Skin of body (tissue), 2 donors: Measurements from ENCODE around the gene ARHGAP25. TPM values are rescaled to one million over a fixed set of nuclear protein-coding genes. Genes with fewer than 3 reads are reported as not detected.
A peak's percentile ranks its signal among the peaks of the same experiment; 100 is the strongest.

Experiments used
- DNase-seq: peaks from one replicate; lab custom pipeline; 2025; lab: John Stamatoyannopoulos, UW
- total RNA-seq: library from RNA; depleted of rRNA; stranded (reverse); fragments of >200 nt; gene quantifications from one replicate; pipeline ENCODE4 v1.2.3, GENCODE V29; 2014

ARHGAP25 gene
- total RNA-seq, 1 donor from 2014 or later: 5.8 TPM

DNA sequence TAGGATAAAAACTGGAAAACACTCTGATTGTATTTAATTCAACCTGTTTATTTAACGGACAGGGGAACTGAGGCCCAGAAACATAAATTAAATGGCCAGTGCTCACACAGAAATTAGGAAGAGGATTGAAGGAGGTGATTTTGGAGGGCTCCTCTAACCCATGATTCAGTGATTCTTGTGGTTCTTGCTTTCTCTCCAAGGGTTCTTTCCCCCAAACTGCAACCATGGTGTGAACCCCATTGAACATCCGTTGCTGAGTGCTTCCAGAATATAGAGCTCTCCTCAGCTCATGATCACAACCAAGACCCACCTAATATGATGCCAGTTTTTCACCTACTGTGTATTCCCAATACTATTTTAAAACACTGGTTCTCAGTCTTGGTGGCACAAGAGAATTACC, 95.1 kb downstream of the ARHGAP25 start:
- DNase-seq: no peak

DNA sequence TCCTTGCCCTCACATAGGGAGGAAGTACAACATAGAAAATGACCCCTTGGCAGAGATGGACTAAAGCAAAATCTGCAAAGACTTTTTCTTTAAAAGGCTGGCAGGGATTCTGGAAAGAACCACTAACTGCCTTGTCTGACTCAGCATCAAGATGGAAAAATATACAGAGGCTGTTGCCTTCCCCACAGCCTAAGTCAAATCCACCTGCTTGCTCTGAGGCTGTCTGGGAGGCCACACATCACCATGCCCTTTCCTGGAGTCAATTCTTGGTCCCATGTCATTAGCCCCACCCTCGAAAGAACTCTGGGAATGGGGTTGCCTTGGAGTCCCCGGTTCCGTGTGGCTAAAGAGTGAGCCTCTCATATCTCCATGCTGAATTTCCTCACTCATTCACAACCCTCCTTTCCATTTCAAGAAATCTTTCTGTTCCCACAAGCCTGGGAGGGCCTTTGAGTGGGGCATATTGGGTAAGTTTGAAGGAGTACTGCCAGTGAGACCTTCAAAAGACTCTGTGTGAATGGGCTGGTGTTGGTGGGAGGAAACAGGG, 97.1 kb downstream of the ARHGAP25 start:
- no peak for DNase-seq

DNA sequence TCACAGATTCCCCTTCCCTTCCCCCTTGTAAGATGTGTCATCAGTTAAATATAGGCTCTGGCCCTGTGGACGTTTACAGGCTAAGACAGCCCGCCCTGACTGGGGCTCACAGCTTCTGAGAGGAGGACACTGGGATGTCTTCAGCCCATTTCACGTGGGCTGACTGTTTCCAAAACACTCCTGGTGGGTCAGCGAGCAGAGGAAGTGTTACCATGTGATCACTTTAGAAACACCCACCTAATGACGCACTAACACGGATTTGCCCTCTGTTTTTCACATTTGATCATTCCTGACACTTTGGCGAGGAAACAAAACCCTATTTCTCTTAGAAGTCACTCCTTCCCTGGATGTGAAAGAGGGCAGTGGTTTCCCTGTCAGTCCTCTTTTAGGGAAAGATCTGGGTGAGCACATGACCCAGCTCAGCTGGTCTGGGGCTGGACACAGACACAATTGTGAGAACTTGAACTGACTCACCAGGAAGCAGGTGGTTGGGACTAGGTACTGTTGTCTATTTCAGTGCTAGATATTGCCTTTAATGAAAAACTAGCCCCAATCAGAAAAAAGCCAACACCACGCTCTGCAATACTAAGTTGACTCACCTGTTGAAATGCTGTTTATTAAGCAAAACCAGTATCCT, 97.7 kb downstream of the ARHGAP25 start:
- DNase-seq: peak; percentile 39

DNA sequence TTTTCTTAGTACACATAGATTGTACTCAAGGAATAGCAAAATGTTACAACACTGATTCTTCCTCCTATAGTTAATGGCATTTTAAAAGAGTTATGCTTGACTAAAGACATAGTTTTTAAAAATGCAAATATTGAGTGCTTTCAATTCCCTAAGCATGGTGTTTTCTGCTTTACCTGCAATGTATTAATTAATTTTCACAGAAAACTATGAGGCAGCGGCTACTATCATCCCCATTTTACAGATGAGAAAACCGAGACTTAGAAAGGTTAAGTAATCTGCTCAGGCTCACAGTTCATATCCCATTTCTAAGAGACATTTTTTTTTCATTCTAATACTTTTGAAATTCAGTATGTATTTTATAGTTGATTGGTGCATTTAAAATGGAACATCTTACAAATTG, 98.6 kb downstream of the ARHGAP25 start:
- no peak for DNase-seq

DNA sequence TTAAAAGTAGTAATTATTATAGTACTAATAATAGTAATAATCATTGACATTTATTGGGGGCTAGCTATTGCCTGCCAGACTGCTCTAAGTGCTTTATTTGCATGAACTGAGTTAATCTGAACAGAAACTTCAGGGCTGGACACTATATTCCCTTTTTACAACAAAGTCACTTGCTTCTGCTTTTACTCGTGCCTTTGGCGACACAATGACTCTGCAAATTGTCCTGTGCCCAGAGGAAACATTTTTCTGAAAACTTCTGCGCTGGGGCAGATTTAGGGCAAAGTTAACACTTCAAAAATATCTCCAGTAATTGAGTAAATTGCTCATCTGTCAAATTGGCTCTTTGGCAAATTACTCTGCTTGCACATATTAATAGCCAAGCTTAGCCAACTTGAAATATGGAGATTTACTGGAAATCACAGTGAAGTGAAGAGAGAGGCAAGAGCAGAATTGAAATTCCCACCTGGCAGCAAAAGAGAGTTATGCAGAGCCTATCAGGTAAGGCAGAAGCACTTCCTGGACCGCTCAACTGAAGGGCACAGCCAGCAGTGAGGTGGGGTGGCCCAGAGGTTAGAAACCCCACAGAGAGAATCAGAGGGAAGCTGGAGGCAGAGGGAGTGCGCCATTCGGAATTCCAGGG, 100.2 kb downstream of the ARHGAP25 start:
- DNase-seq: no peak

DNA sequence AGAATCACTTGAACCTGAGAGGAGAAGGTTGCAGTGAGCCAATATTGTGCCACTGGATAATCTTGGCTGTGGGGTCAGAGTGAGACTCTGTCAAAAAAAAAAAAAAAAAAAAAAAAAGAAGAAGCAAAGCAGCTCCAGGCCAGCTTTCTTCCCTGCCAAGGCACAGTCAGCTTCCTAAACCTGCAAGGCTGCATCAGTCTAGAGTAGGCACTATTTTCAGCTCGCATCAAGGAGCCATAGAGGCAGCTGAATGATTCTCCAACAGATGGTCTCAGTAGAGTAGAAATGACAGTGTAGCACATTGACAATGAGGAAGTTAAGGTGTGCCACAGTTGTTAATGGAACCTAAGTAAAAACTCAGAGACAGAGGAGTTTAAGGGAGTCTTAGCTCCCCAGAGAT, 101.0 kb downstream of the ARHGAP25 start:
- DNase-seq: no peak

DNA sequence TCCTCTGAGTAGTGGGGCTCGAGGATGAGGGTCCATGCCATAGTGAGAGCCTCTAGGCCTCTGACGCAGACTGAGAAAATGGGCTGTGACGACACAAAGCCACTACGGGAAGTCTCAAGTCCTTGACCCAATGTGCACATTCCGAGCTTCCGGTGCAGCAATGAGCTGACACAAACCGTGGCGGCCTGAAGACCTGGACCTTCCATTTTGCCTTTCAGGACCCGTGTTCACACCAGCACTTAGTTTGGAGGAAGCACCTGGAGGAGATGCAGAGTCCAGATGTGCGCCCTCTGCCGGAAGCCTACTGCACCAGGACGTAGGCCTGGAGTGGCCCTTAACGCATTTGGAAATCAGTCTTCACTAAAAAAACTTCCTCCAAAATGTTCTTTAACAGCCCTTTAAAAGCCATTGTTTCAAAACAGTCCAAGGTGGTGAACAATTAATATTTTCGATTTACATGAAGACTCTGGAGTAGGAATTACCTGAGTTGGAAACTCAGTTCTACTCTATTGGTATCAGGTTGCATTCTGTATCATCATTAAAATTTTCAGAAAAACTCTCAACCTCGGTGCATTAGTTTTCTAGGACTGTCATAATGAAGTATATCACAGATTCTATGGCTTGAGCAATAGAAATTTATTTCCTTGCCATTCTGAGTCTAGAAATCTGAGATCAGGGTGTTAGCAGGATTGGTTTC, 102.7 kb downstream of the ARHGAP25 start:
- no peak for DNase-seq

DNA sequence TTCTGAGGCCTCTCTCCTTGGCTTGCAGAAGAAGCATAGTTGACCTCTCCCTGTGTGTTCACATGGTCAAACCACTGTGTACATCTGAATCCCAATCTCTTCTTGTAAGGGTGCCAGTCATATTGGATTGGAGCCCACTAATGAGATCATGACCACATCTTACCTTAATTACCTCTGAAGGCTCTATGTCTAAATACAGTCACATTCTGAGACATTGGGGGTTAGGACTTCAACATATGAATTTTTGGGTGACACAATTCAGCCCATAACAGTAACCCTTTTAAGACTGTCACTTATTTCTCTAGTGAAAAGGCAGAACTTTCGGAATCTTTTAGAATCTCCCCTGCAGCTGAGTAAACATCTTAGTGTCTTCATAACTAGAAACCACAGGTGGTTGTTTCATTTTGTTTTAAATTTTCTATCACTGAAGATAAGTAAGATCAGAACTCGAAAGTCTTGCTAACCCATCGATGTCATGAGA, 103.3 kb downstream of the ARHGAP25 start:
- no peak for DNase-seq

DNA sequence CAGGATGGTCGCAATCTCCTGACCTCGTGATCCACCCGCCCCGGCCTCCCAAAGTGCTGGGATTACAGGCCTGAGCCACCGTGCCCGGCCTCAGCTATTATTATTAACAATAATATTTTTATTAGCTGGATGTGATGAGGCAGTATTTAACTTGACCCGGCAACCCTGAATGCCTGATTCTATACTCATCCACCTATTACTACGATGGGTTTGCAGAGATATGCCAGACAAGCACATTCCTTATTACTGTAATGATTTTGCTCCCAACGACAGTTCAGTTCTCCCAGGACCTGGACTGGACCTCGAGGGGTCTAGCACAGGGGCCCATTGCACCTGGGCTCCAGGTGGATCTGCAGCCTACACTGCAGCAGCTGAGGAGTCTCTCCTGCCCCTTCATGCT, 104.0 kb downstream of the ARHGAP25 start:
- DNase-seq: no peak

DNA sequence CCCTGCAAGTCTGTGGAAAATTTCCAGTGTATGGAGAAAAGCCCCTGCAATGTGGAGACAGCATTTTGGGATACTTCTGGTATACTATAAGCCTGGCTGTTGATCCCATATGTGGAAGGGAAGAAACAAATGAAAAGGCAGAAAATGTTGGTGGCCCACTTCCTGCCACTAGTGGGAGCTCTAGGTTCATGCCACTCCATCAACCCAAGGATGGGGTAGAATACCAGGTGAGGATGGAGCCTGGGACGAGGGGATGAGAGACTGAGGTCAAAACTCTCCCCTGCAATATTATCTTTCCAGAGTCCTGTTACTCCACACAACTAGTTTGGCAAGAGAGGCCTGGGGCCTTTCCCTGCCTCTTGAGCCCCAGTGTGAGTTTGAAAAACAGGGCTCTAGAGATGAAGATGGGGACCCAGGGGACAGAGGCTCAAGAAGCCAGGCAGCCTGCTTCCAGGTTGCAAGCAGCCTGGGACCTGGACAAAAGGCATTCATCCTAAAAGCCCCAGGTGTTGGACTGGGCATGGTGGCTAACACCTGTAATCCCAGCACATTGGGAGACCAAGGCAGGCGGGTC, 104.7 kb downstream of the ARHGAP25 start:
- no peak for DNase-seq

DNA sequence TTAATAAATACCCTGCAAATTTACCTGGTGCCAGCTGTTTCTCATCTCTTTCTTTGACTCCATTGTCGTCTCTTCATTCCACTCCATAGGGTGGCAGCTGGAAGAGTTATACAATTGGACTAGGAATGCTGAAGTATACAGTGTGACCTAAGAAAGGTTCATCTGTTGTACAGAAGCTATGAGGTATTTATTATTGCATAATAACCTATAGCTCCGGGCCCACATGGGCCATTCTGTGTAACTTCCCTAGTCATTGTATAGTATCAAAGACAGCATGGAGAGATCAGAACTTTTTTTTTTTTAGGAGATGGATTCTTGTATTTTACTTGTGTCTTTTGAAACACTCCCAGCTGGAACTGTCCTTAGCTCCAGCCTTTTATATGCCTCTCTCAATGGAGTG, 110.4 kb downstream of the ARHGAP25 start:
- DNase-seq: no peak

DNA sequence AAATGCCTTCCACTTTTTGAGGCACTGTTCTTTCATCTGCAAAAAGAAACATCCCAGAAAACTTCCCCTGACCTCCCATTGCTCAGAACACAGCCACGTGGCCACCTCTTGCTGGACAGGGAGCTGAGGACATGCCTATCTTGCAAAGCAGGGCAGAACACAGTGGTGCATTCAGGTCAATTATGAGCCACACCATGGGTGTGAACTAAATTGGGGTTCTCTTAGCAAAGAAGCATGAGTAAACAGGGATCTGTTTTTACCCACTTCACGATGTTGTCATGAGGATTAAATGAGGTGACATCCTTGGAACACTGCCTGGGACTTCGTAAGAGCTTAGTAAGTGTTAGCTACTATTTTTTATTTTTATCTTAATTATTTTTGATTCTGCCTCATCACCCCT, 111.5 kb downstream of the ARHGAP25 start:
- no peak for DNase-seq

DNA sequence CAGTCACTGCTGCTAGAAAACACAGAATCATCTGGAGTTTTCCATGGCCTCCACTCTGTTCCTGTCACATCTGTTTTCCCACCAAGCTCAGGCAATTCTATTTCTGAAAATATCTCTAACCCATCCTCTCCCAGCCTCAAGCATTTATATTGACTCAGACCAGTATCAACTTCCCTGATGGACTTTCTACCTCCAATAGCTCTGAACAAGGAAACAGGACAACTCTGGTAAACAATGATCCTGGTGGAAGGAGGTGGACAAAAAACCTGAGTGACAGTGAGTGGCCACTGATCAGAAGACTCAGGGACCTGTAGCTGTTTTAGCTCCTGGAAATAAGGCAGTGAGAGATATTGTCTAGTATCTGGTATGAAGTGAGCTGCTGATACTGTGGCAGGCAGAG, 113.1 kb downstream of the ARHGAP25 start:
- no peak for DNase-seq

DNA sequence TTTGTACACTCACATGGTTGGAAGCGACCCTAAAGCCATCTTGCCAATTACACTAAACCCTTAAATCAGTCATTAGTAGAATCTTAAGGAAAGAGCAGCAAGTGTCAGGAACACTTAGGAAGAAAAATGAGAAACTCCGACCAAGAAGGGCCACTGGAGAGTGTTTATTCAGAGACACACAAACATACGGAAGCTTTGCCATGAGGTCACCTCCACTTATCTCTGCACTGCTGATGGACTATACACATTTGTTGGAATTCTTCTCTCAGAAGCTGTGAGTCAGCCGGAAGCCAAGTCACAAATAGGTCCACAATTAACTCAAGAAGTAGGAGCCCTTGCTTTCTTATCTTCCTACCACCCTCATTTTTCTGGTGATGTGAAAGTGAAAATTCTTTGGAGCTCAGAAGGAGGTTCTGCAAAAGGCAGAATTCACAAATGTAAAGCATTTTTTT, 115.0 kb downstream of the ARHGAP25 start:
- DNase-seq: no peak

DNA sequence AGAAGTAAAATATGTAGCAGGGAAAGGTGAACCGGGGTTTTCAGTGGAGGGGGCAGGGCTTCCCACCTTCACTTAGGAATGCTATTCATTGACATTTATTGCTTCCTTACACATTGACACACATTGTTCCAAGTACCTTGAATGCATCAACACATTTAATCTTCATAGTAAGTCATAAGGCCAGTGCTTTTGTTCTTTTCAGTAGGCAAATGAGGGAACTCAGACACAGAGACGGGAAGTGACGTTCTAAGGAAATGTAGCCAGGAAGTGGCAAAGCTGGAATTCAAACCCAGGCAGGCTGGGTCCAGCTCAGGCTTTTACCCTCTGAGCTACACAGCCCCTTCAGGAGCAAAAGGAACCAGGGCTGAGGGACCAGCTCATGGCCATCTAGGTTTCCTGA, 115.9 kb downstream of the ARHGAP25 start:
- no peak for DNase-seq

DNA sequence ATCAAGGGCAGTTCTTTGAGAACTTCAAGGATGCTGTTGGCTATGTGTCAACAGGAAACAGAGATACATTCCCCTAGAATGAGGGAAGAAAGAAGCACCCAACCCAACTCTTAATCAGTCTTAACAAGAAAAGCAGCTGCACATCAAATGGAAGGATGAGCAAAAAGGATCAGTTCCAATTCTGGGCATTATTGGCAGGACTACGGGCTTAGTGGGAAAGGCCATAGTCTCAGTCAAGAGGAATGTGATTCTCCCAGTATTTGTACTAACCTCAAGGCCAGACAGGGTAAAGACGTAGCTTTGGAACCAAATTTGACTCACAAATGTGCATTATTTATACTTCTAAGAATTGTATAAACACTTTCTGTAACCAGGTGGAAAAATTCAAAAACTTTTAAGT, 118.4 kb downstream of the ARHGAP25 start:
- DNase-seq: no peak

DNA sequence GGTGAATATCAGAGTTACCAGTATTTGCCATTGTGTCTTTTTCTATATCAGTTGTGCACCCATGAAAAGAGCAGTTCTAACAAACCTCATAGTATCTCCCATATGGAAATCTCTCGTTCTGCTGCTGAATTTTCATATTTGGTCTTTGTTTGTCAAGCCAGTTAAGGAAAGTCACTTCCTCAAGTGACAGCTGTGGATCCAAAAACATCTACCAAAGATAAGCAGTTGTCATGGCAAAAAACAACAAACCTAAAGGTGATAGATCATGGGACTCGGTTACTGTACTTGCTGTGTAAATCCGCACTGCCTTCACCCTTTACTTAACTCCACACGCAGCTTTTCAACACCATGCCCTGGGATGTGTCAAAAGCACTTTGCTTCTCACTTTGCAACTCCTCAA, 119.3 kb downstream of the ARHGAP25 start:
- no peak for DNase-seq

DNA sequence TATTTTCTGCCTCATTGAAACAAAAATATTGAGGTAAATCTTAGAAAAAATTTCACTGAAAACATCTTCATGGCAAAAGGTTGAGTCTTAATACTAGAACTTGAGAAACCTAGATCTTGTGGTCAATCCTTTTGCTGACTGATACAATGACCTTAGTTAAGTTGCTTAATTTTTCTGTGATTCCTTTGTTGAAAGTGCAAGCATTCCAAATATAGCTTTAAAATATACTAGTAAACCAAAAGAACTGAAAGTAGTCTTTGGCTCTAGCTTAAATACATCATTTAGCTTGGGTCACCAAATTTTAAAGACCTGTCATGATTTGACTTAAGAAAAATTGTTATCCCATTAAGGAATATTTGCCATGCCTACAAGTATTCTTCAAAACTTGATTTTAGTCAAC, 119.9 kb downstream of the ARHGAP25 start:
- DNase-seq: no peak

DNA sequence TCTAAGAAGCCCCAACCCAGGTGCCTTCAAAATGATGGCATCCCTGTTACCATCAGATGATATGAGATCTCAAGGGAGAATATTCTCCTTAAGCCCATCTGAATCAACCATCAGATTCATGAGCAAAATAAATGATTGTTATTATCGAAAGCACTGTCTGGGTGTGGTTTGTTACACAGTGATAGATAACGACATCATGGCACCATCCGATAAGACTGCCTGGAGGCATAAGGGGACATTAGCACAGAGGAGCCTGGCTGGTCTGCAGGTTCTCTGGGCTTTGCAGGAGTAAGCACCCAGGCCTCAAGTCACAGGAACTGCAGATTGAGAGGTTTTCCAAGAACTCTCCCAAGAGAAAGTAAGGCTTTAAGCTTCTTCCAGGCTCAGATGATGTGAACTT, 120.9 kb downstream of the ARHGAP25 start:
- DNase-seq: no peak

DNA sequence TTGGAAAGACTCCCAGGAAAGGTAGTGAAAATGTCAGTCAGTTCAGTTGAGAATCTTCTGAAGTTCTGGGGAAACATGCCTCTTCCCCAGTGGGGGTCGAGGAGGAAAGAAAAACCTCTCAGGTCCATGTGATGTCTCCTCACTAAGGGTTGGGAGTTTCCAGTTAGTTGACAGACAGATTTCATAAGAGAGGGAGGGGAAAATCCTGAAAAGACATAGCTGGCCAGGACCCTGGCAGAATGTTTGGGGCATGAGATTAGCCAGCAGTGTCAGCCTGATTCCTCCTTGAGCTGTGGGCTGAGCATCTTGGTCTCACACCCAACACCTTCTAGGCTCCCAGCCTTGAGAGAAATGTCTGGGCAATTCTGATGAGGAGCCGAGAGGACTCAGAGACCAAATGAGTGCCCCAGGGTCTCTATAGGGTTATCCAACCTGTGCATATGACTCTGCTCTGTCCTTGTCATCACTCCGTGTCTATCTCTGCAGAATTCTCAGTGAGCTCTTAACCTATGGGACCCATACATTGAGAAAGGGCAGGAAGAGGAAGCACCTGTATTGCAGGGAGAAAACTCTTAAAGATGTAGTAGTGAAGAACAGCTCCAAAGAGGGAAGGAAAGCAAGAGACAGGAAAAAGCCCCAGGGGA, 122.7 kb downstream of the ARHGAP25 start:
- no peak for DNase-seq

DNA sequence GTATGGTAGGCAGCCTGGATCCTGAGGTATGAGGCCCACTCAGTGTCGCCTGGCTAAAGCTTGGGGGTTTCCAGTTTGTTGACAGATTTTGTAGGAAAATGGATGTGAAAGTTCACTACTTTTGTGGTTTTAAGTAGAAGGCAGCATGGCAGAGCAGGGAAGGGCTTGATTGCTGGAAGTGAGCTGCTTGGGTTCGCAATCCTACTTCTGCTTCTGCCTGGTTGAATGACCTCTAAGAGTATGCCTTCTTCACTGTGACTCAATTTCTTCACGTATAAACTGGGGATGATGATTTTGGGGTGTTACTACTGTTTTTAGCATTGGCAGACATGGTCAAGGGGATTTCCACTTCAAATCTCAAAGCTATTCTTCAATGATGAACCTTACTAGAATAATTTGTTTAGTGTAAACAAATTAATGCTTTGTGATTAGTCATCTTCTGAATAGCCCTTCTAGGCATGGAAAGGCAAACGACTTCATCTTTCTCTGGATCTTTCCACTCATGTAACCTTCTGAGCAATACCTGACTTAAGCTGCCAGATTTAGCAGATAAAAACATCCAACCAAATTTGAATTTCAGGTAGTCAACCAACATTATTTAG, 123.3 kb downstream of the ARHGAP25 start:
- DNase-seq: no peak
